Smooth muscle cell of the pulmonary artery (primary cell): ENCODE results near the gene DDX19B. TPM values are rescaled to one million over a fixed set of nuclear protein-coding genes. Genes with fewer than 3 reads are reported as not detected.

Source experiments
- total RNA-seq: library from RNA; depleted of rRNA; stranded (reverse); fragments of >200 nt; gene quantifications from 2 replicates; pipeline ENCODE4 v1.2.3, GENCODE V29; 2014

Gene DDX19B
- 21.0 and 22.5 TPM in 2 replicates for total RNA-seq

DNA sequence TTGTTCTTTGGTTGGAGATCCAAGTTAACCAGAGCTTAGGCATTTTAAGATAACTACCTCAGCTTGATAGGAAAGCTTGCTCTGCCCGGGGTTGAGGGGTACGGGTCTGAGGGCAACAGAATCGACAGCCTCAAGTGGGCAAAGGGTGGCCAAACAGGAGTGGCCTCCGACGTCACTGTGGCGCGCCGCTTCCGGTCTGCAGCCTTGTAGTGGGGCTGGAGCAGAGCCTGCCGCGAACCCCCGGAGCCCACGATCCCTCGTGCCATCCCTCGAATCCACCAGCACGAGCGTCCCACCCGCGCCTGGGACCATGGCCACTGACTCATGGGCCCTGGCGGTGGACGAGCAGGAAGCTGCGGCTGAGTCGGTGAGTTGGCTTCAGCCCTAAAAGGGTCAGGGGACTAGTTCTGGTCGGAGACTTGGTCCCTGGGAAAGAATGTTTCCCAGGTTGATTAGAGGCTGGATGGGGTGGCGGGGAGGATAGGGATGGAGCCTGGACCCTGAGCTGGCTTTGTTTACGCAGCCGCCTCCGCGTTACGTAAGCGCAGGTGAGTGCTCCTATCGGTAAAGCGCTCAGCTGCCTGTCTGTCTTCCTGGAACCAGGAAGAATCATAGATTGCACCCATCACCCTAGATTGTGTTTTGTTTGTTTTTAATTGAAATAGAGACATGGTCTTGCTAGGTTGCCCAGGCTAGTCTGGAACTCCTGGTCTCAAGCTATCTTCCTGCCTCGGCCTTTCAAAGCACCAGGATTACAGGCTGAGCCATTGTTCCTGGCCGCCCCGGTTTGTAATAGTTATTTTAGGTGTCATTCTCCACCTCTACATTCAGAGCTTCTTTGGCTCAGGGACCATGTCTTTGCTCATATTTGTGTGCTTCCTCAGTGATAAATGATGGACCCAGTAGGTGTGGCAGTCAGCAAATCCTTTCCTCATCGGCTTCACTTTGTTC lies at the start of gene DDX19B:
TSS of gene DDX19B (plus strand) at position 199 of the 951 bp plus-strand sequence. CDS start at position 311, 112 bp downstream.

GRCh38 chr16:70251629-70252354 lies 47.2 kb upstream of the DDX19B start, which contains the start of gene EXOSC6:
TSS of gene EXOSC6 (minus strand) at chr16:70251940. CDS start at chr16:70251900, 40 bp downstream.

GRCh38 chr16:70289229-70290094 lies 9.5 kb upstream of the DDX19B start, which contains the start of gene AARS1:
TSS of gene AARS1 (minus strand) at chr16:70289506. CDS start at chr16:70282763, 6,743 bp downstream.

Other genes with a start within 250 kb of the DDX19B start
- 28.6 and 31.0 TPM in 2 replicates for gene PDPR, start 184.9 kb upstream of the DDX19B start, total RNA-seq
- 0.13 and 0.43 TPM in 2 replicates for gene CLEC18C, start 125.4 kb upstream of the DDX19B start, total RNA-seq
- 47.8 and 56.8 TPM in 2 replicates for gene EXOSC6, start 47.2 kb upstream of the DDX19B start, total RNA-seq
- 215 and 281 TPM in 2 replicates for gene AARS1, start 9.7 kb upstream of the DDX19B start, total RNA-seq
- 45.2 and 49.8 TPM in 2 replicates for gene DDX19A, start 47.7 kb downstream of the DDX19B start, total RNA-seq
- gene ST3GAL2, start 139.9 kb downstream of the DDX19B start, total RNA-seq = 33.1 and 38.9 TPM in 2 replicates
- 8.7 and 12.3 TPM in 2 replicates for gene FCSK, start 155.4 kb downstream of the DDX19B start, total RNA-seq
- gene COG4, start 224.4 kb downstream of the DDX19B start, total RNA-seq = 76.0 and 86.2 TPM in 2 replicates
- gene SF3B3, start 224.6 kb downstream of the DDX19B start, total RNA-seq = 153 and 164 TPM in 2 replicates